ENCODE measurements around the gene NAT16.

DNA sequence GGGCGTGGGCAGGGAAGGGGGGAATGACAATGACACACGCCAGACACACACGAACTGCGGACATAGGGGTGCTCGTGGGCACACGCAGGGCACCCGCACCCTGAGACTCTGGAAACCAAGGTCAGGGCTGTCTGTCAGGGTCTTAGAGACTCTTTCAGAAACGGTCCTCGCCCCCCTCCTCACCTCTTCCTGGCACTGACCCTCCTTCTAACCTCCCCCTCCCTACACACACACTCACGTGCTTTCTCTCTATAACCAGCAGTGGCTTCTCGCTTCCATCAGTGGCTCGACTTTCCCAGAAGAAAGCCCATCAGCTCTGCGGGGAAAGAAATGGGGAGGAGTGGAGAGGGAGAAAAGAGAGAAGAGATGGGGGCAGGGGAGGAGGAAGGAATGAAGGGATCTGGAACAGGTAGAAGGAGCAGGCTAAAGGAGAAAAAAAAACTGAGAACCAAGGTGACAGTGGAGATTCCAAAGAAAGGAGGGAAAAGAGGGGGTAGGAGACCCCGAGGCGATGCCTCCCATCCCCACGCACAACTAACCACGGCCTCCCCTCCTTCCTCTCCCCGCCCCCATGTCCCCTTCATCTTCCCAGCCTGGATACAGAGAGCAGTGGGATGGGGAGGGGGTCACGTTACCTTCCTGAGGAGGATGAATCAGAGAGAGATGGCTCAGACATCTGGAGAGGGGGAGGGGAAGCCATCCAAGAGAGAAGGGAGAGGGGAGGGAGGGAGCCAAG, 13.0 kb downstream of the NAT16 start:
- TF ChIP-seq, protein P1, sequence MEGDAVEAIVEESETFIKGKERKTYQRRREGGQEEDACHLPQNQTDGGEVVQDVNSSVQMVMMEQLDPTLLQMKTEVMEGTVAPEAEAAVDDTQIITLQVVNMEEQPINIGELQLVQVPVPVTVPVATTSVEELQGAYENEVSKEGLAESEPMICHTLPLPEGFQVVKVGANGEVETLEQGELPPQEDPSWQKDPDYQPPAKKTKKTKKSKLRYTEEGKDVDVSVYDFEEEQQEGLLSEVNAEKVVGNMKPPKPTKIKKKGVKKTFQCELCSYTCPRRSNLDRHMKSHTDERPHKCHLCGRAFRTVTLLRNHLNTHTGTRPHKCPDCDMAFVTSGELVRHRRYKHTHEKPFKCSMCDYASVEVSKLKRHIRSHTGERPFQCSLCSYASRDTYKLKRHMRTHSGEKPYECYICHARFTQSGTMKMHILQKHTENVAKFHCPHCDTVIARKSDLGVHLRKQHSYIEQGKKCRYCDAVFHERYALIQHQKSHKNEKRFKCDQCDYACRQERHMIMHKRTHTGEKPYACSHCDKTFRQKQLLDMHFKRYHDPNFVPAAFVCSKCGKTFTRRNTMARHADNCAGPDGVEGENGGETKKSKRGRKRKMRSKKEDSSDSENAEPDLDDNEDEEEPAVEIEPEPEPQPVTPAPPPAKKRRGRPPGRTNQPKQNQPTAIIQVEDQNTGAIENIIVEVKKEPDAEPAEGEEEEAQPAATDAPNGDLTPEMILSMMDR (IDR thresholded peaks at IDR 0.05): no peak
- TF ChIP-seq POLR2AphosphoS5 (IDR thresholded peaks at IDR 0.05; ENCODE audit: insufficient read depth in 1 of 2, low read depth in 1 of 2): no peak
